ENCODE measurements around the gene CHN2.

Gene CHN2

GRCh38 chr7:29231671-29232232 lies 37.2 kb downstream of the CHN2 start:
- H3K27me3 ChIP-seq (ENCODE audit: control insufficient read depth, insufficient read depth, low read length): no peaks in the 10 kb centered on the region

GRCh38 chr7:29234438-29234837 lies 39.9 kb downstream of the CHN2 start:
- Histone ChIP-seq H3K9ac (ENCODE audit: low read length) (no peak overlapping the region), H3K4me1 (ENCODE audit: control insufficient read depth, insufficient read depth, low read length) (peaks cover 2% of the 10 kb centered on the region), H3K4me3 (ENCODE audit: low read length) (no peak overlapping the region), H3K36me3 (ENCODE audit: control insufficient read depth, insufficient read depth, low read length) (no peaks in the 10 kb centered on the region), H3K9me3 (ENCODE audit: control insufficient read depth, low read length) (no peaks in the 10 kb centered on the region), H3K27me3 (ENCODE audit: control insufficient read depth, insufficient read depth, low read length) (no peaks in the 10 kb centered on the region)

More at GRCh38 chr7:29231671-29232232, 37.2 kb downstream of the CHN2 start:
- H3K4me1 ChIP-seq (ENCODE audit: control insufficient read depth, insufficient read depth, low read length): peaks cover 8% of the 10 kb centered on the region
- H3K4me3 ChIP-seq (ENCODE audit: low read length): no peak overlapping the region
- H3K9ac ChIP-seq (ENCODE audit: low read length): no peak overlapping the region
- no peaks in the 10 kb centered on the region for H3K9me3 ChIP-seq (ENCODE audit: control insufficient read depth, low read length)
- H3K36me3 ChIP-seq (ENCODE audit: control insufficient read depth, insufficient read depth, low read length): no peaks in the 10 kb centered on the region

GRCh38 chr7:29236071-29236580 lies 41.6 kb downstream of the CHN2 start:
- Histone ChIP-seq H3K4me1 (ENCODE audit: control insufficient read depth, insufficient read depth, low read length) (no peaks in the 10 kb centered on the region), H3K27me3 (ENCODE audit: control insufficient read depth, insufficient read depth, low read length) (no peaks in the 10 kb centered on the region)

GRCh38 chr7:29236649-29237048 lies 42.1 kb downstream of the CHN2 start:
- Histone ChIP-seq H3K36me3 (ENCODE audit: control insufficient read depth, insufficient read depth, low read length) (no peaks in the 10 kb centered on the region), H3K27me3 (ENCODE audit: control insufficient read depth, insufficient read depth, low read length) (no peaks in the 10 kb centered on the region), H3K9ac (ENCODE audit: low read length) (no peak overlapping the region), H3K4me3 (ENCODE audit: low read length) (no peak overlapping the region), H3K4me1 (ENCODE audit: control insufficient read depth, insufficient read depth, low read length) (no peaks in the 10 kb centered on the region), H3K9me3 (ENCODE audit: control insufficient read depth, low read length) (no peaks in the 10 kb centered on the region)

More at GRCh38 chr7:29236071-29236580, 41.6 kb downstream of the CHN2 start:
- Histone ChIP-seq H3K4me3 (ENCODE audit: low read length) (no peak overlapping the region), H3K36me3 (ENCODE audit: control insufficient read depth, insufficient read depth, low read length) (no peaks in the 10 kb centered on the region), H3K9ac (ENCODE audit: low read length) (no peak overlapping the region), H3K9me3 (ENCODE audit: control insufficient read depth, low read length) (no peaks in the 10 kb centered on the region)

- H3K4me3 ChIP-seq (ENCODE audit: low read length): no peak overlapping the region
- H3K27me3 ChIP-seq (ENCODE audit: control insufficient read depth, insufficient read depth, low read length): no peaks in the 10 kb centered on the region
- H3K4me1 ChIP-seq (ENCODE audit: control insufficient read depth, insufficient read depth, low read length): no peaks in the 10 kb centered on the region
- no peaks in the 10 kb centered on the region for H3K36me3 ChIP-seq (ENCODE audit: control insufficient read depth, insufficient read depth, low read length)
- no peak overlapping the region for H3K9ac ChIP-seq (ENCODE audit: low read length)
- H3K9me3 ChIP-seq (ENCODE audit: control insufficient read depth, low read length): no peaks in the 10 kb centered on the region
Observed at GRCh38 chr7:29237489-29237888, 42.9 kb downstream of the CHN2 start.

- Histone ChIP-seq H3K9ac (ENCODE audit: low read length) (no peak overlapping the region), H3K4me1 (ENCODE audit: control insufficient read depth, insufficient read depth, low read length) (no peaks in the 10 kb centered on the region), H3K27me3 (ENCODE audit: control insufficient read depth, insufficient read depth, low read length) (no peaks in the 10 kb centered on the region), H3K9me3 (ENCODE audit: control insufficient read depth, low read length) (no peaks in the 10 kb centered on the region), H3K4me3 (ENCODE audit: low read length) (no peak overlapping the region), H3K36me3 (ENCODE audit: control insufficient read depth, insufficient read depth, low read length) (no peaks in the 10 kb centered on the region)
Observed at GRCh38 chr7:29239638-29240037, 45.1 kb downstream of the CHN2 start.

- H3K9ac ChIP-seq (ENCODE audit: low read length): no peak overlapping the region
- H3K27me3 ChIP-seq (ENCODE audit: control insufficient read depth, insufficient read depth, low read length): no peaks in the 10 kb centered on the region
- H3K9me3 ChIP-seq (ENCODE audit: control insufficient read depth, low read length): no peaks in the 10 kb centered on the region
- no peak overlapping the region for H3K4me3 ChIP-seq (ENCODE audit: low read length)
- no peaks in the 10 kb centered on the region for H3K4me1 ChIP-seq (ENCODE audit: control insufficient read depth, insufficient read depth, low read length)
- H3K36me3 ChIP-seq (ENCODE audit: control insufficient read depth, insufficient read depth, low read length): no peaks in the 10 kb centered on the region
Observed at GRCh38 chr7:29242265-29242664, 47.7 kb downstream of the CHN2 start.

- H3K9me3 ChIP-seq (ENCODE audit: control insufficient read depth, low read length): no peaks in the 10 kb centered on the region
- no peak overlapping the region for H3K4me3 ChIP-seq (ENCODE audit: low read length)
- no peak overlapping the region for H3K9ac ChIP-seq (ENCODE audit: low read length)
- no peaks in the 10 kb centered on the region for H3K36me3 ChIP-seq (ENCODE audit: control insufficient read depth, insufficient read depth, low read length)
- H3K27me3 ChIP-seq (ENCODE audit: control insufficient read depth, insufficient read depth, low read length): no peaks in the 10 kb centered on the region
- H3K4me1 ChIP-seq (ENCODE audit: control insufficient read depth, insufficient read depth, low read length): no peaks in the 10 kb centered on the region
Observed at GRCh38 chr7:29243910-29244655, 49.5 kb downstream of the CHN2 start.

- Histone ChIP-seq H3K27me3 (ENCODE audit: control insufficient read depth, insufficient read depth, low read length) (no peaks in the 10 kb centered on the region), H3K36me3 (ENCODE audit: control insufficient read depth, insufficient read depth, low read length) (no peaks in the 10 kb centered on the region), H3K9ac (ENCODE audit: low read length) (no peak overlapping the region), H3K4me3 (ENCODE audit: low read length) (no peak overlapping the region), H3K4me1 (ENCODE audit: control insufficient read depth, insufficient read depth, low read length) (no peaks in the 10 kb centered on the region), H3K9me3 (ENCODE audit: control insufficient read depth, low read length) (no peaks in the 10 kb centered on the region)
Observed at GRCh38 chr7:29247224-29247962, 52.8 kb downstream of the CHN2 start.

- Histone ChIP-seq H3K4me3 (ENCODE audit: low read length) (no peak overlapping the region), H3K36me3 (ENCODE audit: control insufficient read depth, insufficient read depth, low read length) (no peaks in the 10 kb centered on the region), H3K4me1 (ENCODE audit: control insufficient read depth, insufficient read depth, low read length) (no peaks in the 10 kb centered on the region), H3K27me3 (ENCODE audit: control insufficient read depth, insufficient read depth, low read length) (no peaks in the 10 kb centered on the region), H3K9ac (ENCODE audit: low read length) (no peak overlapping the region), H3K9me3 (ENCODE audit: control insufficient read depth, low read length) (no peaks in the 10 kb centered on the region)
Observed at GRCh38 chr7:29247963-29248236, 53.3 kb downstream of the CHN2 start.

GRCh38 chr7:29248713-29249382 lies 54.3 kb downstream of the CHN2 start:
- Histone ChIP-seq H3K36me3 (ENCODE audit: control insufficient read depth, insufficient read depth, low read length) (no peaks in the 10 kb centered on the region), H3K27me3 (ENCODE audit: control insufficient read depth, insufficient read depth, low read length) (no peaks in the 10 kb centered on the region), H3K4me3 (ENCODE audit: low read length) (no peak overlapping the region)

GRCh38 chr7:29249383-29249750 lies 54.8 kb downstream of the CHN2 start:
- Histone ChIP-seq H3K9ac (ENCODE audit: low read length) (no peak overlapping the region), H3K36me3 (ENCODE audit: control insufficient read depth, insufficient read depth, low read length) (no peaks in the 10 kb centered on the region), H3K9me3 (ENCODE audit: control insufficient read depth, low read length) (no peaks in the 10 kb centered on the region), H3K27me3 (ENCODE audit: control insufficient read depth, insufficient read depth, low read length) (no peaks in the 10 kb centered on the region), H3K4me3 (ENCODE audit: low read length) (no peak overlapping the region), H3K4me1 (ENCODE audit: control insufficient read depth, insufficient read depth, low read length) (no peaks in the 10 kb centered on the region)

More at GRCh38 chr7:29248713-29249382, 54.3 kb downstream of the CHN2 start:
- no peaks in the 10 kb centered on the region for H3K9me3 ChIP-seq (ENCODE audit: control insufficient read depth, low read length)
- no peak overlapping the region for H3K9ac ChIP-seq (ENCODE audit: low read length)
- H3K4me1 ChIP-seq (ENCODE audit: control insufficient read depth, insufficient read depth, low read length): no peaks in the 10 kb centered on the region
